ENCODE results near the gene SLC12A8. TPM values are rescaled to one million over a fixed set of nuclear protein-coding genes. Genes with fewer than 3 reads are reported as not detected.

The SLC12A8 gene
- total RNA-seq, 1 donor from 2014 or later, result 18.7 TPM

- DNase-seq (ENCODE audit: low read depth), result no peak
These were observed 1.5 kb upstream of the SLC12A8 start for GRCh38 chr3:125213946-125214542.

- DNase-seq (ENCODE audit: low read depth), result no peak
These were observed 812 bp upstream of the SLC12A8 start for GRCh38 chr3:125213364-125213755.

GRCh38 chr3:125212091-125212508, 448 bp downstream of the SLC12A8 start:
- DNase-seq (ENCODE audit: low read depth), result no peak

GRCh38 chr3:125211523-125212090, 941 bp downstream of the SLC12A8 start:
- no peak for DNase-seq (ENCODE audit: low read depth)

GRCh38 chr3:125207949-125208568, 4.5 kb downstream of the SLC12A8 start:
- DNase-seq (ENCODE audit: low read depth), result peak; percentile 44

GRCh38 chr3:125207507-125207906, 5.0 kb downstream of the SLC12A8 start:
- no peak for DNase-seq (ENCODE audit: low read depth)

- DNase-seq (ENCODE audit: low read depth), result no peak
These were observed 5.6 kb downstream of the SLC12A8 start for GRCh38 chr3:125206934-125207333.

GRCh38 chr3:125203731-125204130, 8.8 kb downstream of the SLC12A8 start:
- no peak for DNase-seq (ENCODE audit: low read depth)

GRCh38 chr3:125202197-125202596, 10.4 kb downstream of the SLC12A8 start:
- DNase-seq (ENCODE audit: low read depth), result no peak

GRCh38 chr3:125200731-125201139, 11.8 kb downstream of the SLC12A8 start:
- peak; percentile 84 for DNase-seq (ENCODE audit: low read depth)

- DNase-seq (ENCODE audit: low read depth), result peak; percentile 63
These were observed 17.5 kb downstream of the SLC12A8 start for GRCh38 chr3:125194849-125195601.

- peak; percentile 60 for DNase-seq (ENCODE audit: low read depth)
These were observed 18.3 kb downstream of the SLC12A8 start for GRCh38 chr3:125194061-125194848.

- peak; percentile 87 for DNase-seq (ENCODE audit: low read depth)
These were observed 20.1 kb downstream of the SLC12A8 start for GRCh38 chr3:125192190-125193035.

- peak; percentile 82 for DNase-seq (ENCODE audit: low read depth)
These were observed 20.8 kb downstream of the SLC12A8 start for GRCh38 chr3:125191730-125192129.

- no peak for DNase-seq (ENCODE audit: low read depth)
These were observed 21.3 kb downstream of the SLC12A8 start for GRCh38 chr3:125191256-125191655.

- DNase-seq (ENCODE audit: low read depth), result no peak
These were observed 21.8 kb downstream of the SLC12A8 start for GRCh38 chr3:125190786-125191185.

- DNase-seq (ENCODE audit: low read depth), result no peak
These were observed 23.0 kb downstream of the SLC12A8 start for GRCh38 chr3:125189378-125190165.

- DNase-seq (ENCODE audit: low read depth), result no peak
These were observed 23.6 kb downstream of the SLC12A8 start for GRCh38 chr3:125188955-125189354.

GRCh38 chr3:125187599-125187910, 25.0 kb downstream of the SLC12A8 start:
- DNase-seq (ENCODE audit: low read depth), result no peak
